Measurements from ENCODE around the gene SCGB1D2.
"Not testable (repeated sequence)": the region's sequence is repeated elsewhere in the genome, so short reads cannot be mapped to it uniquely, and the experiment has no call there.

SCGB1D2 gene, protein sequence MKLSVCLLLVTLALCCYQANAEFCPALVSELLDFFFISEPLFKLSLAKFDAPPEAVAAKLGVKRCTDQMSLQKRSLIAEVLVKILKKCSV

DNA sequence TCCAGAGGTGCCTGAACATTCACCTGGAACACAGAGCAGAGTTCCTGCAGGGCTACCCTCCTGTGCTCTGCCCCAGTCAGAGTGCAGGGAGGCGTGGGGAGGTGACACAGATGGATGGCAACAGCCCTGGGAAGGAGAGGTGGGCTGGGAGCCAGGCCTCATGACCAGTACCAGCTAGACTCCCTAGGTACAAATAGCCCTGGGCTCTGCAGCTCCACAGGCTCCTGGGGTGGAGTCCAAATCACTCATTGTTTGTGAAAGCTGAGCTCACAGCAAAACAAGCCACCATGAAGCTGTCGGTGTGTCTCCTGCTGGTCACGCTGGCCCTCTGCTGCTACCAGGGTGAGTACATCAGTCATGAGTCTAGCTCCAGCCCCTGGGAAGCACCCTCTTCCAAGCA is at the start of gene SCGB1D2:
Gene SCGB1D2, plus strand, starts transcription at position 219 of the 400 bp plus-strand sequence. Its CDS starts 69 bp downstream, at position 288.
- DNase-seq: no peak

DNA sequence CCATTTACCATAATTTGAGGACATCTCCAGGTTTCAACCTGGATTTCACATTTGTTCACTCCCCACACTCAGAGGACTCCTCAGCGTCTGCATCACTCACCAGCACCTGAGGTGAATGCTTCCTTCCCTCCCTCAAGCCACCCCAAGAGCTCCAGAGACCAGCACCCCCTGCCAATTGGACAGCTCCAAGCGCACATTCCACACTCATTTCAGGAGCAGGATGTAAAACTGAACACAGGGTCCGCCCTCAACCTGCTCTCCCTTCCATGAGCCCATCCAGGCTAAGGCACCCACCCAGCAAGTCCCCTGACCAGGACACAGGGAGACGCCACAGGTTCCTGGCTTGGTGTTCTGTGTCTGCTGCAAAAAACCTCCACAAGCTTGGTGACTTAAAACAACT is 48.1 kb upstream of the SCGB1D2 start:
- no peak for DNase-seq

DNA sequence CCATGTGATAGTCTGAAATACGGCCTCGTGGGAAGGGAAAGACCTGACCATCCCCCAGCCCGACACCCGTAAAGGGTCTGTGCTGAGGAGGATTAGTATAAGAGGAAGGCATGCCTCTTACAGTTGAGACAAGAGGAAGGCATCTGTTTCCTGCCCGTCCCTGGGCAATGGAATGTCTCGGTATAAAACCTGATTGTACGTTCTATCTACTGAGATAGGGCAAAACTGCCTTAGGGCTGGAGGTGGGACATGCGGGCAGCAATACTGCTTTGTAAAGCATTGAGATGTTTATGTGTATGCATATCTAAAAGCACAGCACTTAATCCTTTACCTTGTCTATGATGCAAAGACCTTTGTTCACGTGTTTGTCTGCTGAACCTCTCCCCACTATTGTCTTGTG is 47.0 kb upstream of the SCGB1D2 start:
- not testable (repeated sequence) for DNase-seq

DNA sequence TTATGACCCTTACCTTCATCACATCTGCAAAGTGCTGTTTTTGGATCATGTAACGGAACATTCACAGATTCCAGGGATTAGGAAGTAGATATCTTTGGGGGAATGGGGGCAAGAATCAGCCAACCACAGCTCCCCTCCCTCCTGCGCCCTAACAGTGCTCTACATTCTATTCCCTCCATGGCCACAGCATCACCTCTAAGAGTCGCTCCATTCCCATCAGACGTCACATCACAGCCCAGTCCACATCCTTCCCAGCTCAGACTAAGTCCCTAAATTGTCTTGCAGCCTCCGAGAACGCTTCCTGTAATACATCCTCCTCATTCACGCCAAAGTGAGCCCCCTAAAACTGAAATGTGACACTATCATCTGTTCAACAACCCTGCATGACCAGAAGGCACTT is 46.1 kb upstream of the SCGB1D2 start:
- DNase-seq: no peak

DNA sequence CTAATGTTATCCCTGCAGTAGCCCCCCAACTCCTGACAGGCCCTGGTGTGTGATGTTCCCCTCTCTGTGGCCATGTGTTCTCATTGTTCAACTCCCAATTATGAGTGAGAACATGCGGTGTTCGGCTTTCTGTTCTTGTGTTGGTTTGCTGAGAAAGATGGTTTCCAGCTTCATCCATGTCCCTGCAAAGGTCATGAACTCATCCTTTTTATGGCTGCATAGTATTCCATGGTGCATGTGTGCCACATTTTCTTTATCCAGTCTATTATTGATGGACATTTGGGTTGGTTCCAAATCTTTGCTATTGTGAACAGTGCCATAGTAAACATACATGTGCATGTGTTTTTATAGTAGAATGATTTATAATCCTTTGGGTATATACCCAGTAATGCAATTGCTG is 44.6 kb upstream of the SCGB1D2 start:
- DNase-seq: not testable (repeated sequence)

DNA sequence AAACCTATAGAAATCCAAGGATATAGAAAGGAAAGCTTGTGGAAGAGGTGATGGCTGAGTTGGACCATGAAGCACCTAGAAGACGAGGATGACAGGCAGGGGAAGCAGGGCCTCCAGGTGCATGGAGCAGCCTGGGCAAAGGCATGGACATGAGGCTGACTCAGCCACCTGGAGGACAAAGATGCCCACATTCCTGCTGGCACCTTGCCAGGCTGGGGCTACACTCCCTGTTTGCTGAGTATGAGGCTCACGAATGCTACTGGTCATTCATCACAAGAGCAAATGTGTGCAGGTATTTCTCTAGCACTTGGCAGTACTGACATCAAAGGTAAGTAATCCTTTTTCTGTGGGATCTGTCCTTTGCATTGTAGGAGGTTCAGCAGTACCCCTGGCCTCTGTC is 40.7 kb upstream of the SCGB1D2 start:
- DNase-seq: peak; percentile 50

DNA sequence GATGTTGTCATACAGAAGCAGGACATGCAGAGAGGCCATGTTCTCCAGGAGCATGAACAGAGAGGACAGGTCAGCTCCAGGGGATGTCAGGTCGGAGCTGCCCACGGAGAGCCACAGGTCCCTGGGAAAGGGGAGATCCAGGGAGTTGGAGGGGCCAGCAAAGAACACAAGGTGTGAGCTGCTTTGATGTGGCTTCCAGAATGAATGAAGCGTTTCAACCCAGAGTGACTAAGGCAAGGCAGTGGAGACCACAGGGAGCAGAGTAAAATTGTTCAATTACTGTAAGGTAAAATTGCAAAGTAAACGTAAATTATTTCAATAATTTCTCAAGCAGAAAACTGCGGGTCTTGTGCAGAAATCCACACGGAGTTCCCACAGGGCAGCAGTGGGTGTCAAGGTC is 39.1 kb upstream of the SCGB1D2 start:
- DNase-seq: no peak

DNA sequence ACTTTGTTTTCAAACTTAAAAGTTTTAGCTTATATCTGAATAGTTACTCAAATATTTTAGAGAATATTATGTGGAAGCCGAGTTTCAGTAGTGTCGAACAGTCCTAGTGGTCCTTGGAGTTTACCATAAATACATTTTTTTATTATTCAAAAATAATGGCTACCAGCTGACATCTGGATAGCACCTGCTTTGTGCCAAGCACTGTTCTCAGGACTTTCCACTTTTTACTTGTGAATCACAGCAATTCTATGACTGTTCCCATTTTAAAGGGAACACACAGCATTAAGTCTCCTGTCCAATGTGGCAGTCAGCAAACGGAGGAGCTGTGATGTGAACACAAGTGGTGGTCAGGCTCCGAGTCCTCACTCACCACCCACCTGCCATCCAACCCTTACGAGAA is 37.6 kb upstream of the SCGB1D2 start:
- no peak for DNase-seq

DNA sequence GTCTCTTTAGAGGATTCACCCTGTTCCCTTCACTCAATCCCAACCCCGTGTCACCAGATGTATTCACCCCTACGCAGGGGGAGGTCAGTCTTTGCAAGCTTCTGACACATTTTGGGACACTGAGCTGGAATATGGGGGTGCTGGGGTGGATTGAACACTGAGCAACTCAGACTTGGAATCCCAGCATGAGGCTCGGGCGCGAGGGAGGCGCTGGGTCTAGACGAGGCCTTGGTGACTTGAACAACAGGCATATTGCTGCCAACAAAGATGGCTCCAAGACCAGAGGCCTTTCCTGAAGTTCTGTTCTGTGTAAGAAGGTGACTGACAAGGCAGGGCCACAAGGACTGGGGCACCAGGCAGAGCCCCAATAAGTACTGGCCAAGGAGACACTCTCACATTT is 36.6 kb upstream of the SCGB1D2 start:
- DNase-seq: no peak

DNA sequence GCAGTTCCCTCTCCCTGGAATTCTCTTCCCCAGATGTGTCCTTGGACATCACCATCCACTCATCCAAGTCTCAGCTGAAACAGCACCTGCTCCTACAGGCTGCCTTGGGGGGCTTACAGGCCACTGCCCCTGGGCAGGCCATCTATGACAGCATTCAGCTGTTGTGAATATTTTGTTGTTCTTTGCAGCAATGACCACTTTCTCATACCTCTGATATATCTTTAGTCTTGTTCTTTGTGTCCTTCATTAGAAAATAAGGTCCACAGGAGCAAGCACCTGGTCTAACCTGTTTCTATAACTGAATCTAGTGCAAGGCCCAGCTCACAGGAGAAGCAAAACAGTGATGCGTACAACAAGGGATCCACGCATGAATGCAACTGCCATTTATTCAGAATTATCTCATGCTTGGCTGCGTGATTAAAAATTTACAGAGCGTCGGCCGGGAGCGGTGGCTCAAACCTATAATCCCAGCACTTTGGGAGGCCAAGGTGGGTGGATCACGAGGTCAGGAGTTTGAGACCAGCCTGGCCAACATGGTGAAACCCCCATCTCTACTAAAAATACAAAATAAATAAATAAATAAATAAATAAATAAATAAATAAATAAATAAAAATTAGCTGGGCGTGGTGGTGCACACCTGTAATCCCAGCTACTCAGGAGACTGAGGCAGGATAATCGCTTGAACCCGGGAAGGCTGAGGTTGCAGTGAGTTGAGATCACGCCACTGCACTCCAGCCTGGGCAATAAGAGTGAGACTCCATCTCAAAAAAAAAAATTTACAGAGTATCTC is 35.6 kb upstream of the SCGB1D2 start:
- not testable (repeated sequence) for DNase-seq

DNA sequence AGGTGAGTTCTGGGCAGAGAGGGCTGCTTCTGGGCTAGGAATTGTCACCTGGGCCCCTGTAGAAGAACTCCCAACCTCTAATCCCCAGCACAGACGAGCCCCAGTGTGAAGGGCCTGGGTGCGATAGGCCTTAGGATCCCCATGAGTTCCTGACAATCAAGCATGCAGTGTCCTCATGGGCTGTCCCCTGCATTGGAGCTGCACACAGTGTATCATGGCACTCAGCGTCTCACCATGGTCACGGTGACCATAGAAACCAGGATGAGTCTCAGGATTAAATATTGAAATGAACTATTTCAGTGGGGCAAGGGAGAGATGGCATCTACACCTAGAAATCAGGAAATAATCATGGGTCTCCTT is 33.3 kb upstream of the SCGB1D2 start:
- no peak for DNase-seq

DNA sequence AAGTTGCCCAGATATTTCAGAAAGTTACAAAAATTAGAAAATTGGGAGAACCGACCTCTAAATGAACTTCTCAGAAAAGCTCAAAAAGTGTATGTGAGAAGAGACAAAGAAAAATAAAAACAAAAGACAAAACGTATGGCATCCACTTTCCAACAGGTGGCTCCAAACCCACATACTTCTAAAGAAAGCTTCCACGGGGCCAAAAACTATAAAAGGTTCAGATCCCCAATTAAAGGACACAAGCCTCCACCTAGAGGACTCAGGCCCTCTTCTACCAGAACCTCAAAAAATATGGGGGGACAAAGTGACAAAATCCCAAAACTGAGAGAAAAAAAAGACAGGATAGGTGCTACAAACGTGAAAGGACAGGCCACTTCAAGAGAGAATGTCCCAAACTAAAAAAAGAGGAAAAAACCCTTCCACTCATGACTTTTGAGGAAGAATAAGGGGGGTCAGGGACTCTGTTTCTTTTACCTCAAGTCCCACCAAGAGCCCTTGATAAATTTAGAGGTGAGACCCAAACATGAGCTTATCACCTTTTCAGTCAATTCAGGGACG is 24.8 kb upstream of the SCGB1D2 start:
- peak; percentile 39 for DNase-seq

DNA sequence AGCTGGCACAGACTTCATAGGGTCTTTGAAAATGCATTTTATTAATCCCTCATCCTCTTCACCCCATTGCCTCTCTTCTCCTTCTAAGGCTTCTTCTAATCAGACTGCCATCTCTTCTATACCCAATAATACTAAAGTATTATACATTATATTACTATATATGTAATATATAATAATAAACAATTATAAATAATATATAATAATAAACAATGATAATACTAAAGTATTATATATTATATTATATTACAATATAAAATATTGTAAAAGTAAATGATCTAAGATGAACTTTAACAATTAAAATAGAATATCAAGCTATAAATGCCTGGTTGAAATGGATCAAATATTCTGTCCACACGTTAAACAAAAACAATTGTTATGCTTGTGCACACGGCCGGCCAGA is 20.5 kb upstream of the SCGB1D2 start:
- no peak for DNase-seq

DNA sequence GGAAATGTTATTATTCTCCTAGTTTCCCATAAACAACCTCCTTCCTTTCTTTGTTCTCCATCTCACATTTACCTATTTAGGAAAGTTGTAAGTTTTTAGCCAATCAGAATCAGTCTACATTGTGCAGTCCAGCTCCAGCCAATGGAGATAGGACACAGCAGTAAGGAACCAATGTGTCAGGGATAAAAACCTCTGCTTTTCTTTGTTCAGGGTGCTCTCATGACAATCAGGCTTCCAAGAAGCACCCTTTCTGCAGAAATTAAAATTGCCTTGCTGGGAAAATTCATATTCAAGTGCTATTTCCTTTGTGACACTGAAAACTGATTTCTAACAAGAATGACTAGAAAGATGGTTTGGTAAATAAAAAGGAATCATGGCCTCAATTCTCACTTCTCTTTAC is 18.9 kb upstream of the SCGB1D2 start:
- DNase-seq: no peak

DNA sequence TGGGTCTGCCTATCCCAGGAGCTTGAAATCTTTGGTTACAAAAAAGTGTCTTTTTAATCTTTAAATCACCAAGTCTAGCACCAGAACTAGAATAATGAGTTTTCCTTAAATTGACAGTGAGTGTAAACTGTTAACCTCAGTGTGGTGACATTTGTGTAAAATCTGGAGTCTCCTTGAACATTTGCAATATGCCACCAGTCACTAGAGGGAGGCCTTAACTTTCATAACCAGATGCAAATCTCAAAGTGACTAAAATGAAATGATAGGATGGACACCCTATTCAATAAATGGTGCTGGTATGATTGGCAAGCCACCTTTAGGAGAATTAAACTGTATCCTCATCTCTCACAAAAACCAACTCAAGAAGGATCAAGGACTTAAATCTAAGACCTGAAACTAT is 8.3 kb upstream of the SCGB1D2 start:
- no peak for DNase-seq

DNA sequence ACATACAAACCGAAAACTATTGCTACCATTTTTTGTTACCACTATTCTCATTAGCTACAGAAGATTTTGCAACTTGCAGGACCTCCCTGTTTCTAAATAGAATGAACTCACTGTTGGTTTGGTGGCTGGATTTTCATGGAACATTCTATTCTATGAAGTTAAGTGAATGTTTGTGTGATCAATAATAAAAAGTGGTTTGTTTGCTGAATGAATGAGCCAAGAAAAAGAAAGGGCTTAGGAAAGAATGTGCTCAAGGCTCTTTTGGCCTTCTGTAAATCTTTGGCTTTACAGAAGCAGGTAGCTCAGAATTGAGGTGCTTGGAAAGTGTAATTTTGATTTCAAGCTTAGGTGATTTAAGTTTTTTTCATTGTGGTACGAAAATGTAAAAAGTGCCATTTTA is 5.9 kb upstream of the SCGB1D2 start:
- DNase-seq: no peak

DNA sequence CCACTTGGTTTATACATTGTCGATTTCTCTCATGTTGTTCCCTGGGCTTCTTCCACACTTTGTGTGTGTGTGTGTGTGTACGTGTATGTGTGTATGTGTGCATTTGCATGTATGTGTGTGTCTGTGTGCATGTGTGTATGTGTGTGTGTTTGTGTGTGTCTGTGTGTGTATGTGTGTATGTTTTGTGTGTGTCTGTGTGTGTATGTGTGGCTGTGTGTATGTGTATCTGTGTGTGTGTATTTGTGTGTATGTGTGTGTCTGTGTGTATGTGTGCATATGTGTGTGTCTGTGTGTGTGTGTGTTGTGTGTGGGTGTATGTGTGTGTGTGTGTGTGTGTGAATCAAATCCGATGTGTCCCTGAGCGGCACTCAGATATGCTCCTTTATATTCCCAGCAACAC is 4.5 kb upstream of the SCGB1D2 start:
- DNase-seq: no peak

DNA sequence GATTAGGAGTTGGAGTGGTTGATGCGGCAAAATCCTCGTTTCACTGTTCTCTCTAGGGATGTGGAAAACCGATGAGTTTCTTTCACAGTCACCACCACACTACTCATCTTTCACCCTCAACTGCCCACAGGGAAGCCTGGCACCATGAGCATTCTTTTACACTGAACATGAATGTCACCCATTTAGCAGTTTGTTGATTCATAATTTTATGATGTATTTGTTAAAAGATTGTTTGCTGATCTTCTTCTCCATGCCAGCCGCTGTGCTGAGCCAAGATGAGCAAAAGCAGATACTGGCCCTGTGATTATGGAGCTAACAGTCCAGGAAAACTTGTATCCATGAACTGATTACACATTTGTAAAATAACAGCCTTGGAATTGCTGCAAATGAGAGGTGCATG is 3.9 kb upstream of the SCGB1D2 start:
- no peak for DNase-seq

DNA sequence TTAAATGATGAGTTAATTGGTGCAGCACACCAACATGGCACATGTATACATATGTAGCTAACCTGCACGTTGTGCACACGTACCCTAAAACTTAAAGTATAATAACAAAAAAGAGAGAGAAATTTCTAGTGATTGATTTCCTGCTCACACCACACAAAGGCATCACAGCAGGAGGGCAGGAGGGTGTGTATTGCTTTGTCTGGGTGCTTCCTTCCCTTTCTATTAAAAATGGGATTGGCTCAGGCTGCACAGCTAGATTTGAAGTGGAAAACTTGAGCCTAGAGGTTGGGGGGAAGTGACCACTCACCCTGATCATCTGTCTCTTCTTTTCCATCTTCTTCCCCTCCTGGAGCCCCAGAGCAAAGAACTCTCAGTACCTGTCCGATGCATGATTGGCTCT is 944 bp upstream of the SCGB1D2 start:
- DNase-seq: no peak

DNA sequence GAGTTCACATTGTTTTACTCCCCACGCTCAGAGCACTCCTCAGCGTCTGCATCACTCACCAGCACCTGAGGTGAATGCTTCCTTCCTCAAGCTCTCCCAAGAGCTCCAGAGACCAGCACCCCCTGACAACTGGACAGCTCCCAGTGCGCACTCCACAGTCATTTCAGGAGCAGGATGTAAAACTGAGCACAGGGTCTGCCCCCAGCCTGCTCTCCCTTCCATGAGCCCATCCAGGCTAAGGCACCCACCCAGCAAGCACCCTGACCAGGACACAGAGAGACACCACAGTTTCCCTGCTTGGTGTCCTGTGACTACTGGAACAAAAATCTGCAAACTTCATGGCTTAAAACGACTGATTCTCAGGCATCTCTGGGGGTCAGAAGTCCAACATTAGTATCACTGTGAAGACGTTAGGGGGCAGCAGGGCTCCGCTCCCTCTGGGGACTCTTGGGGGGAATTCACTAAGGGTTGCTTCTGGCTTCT is 3.3 kb downstream of the SCGB1D2 start:
- DNase-seq: peak; percentile 46

DNA sequence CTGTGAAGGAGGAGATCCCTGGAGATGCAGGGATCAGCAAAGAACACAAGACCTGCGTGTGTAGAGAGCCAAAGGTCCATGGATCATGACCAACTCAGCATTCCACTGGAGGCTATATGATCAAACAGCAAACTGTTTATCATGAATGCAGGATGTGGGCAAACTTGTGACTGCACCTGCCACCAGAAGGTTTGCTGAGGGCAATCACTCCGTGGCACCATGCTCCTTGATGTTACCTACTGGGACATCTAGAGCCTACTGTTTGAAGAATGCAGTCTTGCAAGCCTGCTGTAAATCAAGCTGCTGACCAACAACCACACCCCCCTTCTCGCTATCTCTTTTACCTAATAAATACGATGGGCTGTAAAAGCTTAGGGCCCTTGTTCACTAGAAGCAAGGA is 9.7 kb downstream of the SCGB1D2 start:
- no peak for DNase-seq

DNA sequence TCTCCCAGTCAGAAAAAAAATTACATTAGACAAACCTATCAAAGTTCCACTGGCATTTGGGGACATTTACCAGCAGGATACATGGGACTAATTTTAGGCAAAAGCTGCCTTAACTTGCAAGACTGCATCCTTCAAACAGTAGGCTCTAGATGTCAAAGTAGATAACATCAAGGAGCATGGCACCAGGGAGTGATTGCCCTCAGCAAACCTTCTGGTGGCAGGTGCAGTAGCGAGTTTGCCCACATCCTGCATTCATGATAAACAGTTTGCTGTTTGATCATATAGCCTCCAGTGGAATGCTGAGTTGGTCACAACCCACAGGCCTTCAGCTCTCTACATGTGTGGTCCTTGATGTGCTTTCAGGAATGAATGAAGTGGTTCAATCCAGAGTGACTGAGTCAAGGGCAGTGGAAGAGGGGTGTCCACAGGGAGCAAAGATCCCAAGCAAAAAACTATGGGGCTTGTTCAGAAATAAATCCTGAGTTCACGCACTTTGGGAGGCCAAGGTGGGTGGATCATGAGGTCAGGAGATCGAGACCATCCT is 12.0 kb downstream of the SCGB1D2 start:
- DNase-seq: no peak

DNA sequence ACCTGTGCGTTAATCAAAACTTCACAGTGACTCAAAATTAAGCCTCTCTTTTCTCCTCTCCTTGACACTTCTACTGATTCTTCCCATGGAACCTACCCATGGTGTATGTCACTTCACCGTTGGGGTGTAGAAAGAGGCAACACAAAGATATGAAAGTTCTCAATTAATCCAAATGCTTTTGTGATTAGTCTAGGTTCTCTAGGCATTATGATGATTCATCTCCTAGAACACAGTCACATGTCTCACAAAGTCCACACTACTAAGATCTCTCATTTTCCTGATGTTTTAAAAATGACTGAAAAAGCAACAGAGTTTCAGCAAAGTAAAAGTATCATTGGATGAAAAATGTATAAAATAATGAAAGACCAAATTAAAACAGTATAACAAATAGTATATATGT is 14.2 kb downstream of the SCGB1D2 start:
- DNase-seq: no peak

DNA sequence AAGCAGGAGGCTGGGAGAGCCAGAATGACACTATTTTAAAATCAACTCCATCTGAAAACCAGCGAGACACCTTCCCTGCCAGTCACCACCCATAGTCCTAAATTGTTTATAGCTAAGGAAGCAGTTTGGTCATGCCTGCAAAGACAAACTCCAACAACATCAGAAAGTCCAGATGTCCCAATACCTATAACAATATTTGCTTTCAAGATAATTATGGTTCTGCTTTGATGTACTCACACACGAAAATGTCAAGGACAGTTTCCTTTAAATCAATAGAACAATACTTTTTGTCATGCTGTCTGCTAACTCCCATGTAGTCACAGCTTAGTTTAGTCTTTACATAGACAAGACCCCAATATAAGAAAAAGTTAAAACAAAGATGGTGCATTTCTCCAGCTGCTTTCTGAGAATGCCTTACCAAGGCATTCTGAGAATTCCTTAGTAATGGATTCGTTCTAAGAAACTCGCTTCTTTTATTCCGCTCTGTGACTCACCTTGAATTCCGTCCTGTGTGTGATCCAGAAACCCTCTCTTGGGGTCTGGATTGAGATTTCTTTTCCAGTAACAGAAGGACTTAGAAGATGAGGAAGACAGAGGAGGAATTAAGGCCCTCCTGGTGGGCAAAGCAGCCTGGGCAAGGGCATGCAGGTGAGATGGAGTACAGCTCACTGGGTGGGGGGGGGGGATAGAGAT is 18.4 kb downstream of the SCGB1D2 start:
- DNase-seq: no peak

All from RPMI8226 (cell line).